Fibroblast of lung (primary cell): Measurements from ENCODE around the gene PTS. TPM values are rescaled to one million over a fixed set of nuclear protein-coding genes. Genes with fewer than 3 reads are reported as not detected.
A peak's percentile ranks its signal among the peaks of the same experiment; 100 is the strongest.

Experiments
- DNase-seq, 2 donors: peaks; one replicate each; pipeline versions ENCODE4 v3.0.0 to v3.0.0-alpha.2; 2010; ENCODE audit warnings: low read depth in 2 of 2
- H2AFZ ChIP-seq: 2 replicates; pipeline ENCODE4 v1.5.1; 2012; ENCODE audit warnings: low read length, control low read depth, inconsistent platforms
- H3K27ac ChIP-seq: 2 replicates; pipeline ENCODE4 v1.5.1; 2011; ENCODE audit warnings: low read length, control low read depth; ENCODE audit not compliant: insufficient read depth
- H3K27me3 ChIP-seq: 2 replicates; pipeline ENCODE4 v1.5.1; 2011; ENCODE audit warnings: mild to moderate bottlenecking, low read length; ENCODE audit not compliant: control insufficient read depth, insufficient read depth
- H3K36me3 ChIP-seq: 2 replicates; pipeline ENCODE4 v1.5.1; 2011; ENCODE audit warnings: low read length; ENCODE audit not compliant: control insufficient read depth, insufficient read depth
- H3K4me1 ChIP-seq: 2 replicates; pipeline ENCODE4 v1.5.1; 2011; ENCODE audit warnings: low read length; ENCODE audit not compliant: control insufficient read depth, insufficient read depth; ENCODE audit errors: extremely low read depth
- H3K4me2 ChIP-seq: 2 replicates; pipeline ENCODE4 v1.5.1; 2011; ENCODE audit warnings: low read length, control low read depth; ENCODE audit not compliant: insufficient read depth; ENCODE audit errors: extremely low read depth
- H3K4me3 ChIP-seq, 4 experiments: fragments of 200-600 bp in 1 of 4; sonication (generic) in 1 of 4; replicated peaks in 1 of 4; 2 replicates each; pipeline ENCODE4 v1.5.1; 2011 to 2016; ENCODE audit warnings: low read length in 4 of 4, low read depth in 3 of 4, mild to moderate bottlenecking in 3 of 4, control low read depth in 2 of 4, inconsistent platforms in 1 of 4, mixed read lengths in 1 of 4; ENCODE audit not compliant: insufficient read depth in 1 of 4; ENCODE audit errors: control extremely low read depth in 1 of 4
- H3K79me2 ChIP-seq: 2 replicates; pipeline ENCODE4 v1.5.1; 2012; ENCODE audit warnings: mild to moderate bottlenecking, low read length, inconsistent platforms; ENCODE audit not compliant: control insufficient read depth, insufficient read depth
- H3K9ac ChIP-seq: 2 replicates; pipeline ENCODE4 v1.5.1; 2011; ENCODE audit warnings: mild to moderate bottlenecking, low read length, control low read depth; ENCODE audit not compliant: insufficient read depth
- H3K9me3 ChIP-seq: 2 replicates; pipeline ENCODE4 v1.5.1; 2012; ENCODE audit warnings: low read depth, low read length; ENCODE audit not compliant: control insufficient read depth, insufficient read depth
- H4K20me1 ChIP-seq: 2 replicates; pipeline ENCODE4 v1.5.1; 2011; ENCODE audit warnings: low read length; ENCODE audit not compliant: control insufficient read depth, insufficient read depth; ENCODE audit errors: extremely low read depth
- CTCF ChIP-seq, 2 donors: IDR thresholded peaks in 1 of 2; conservative IDR thresholded peaks in 1 of 2; 1 replicate in 1 of 2; 2 replicates in 1 of 2; pipeline ENCODE4 v1.5.1; 2011 to 2012; ENCODE audit warnings: low read length in 2 of 2, control low read depth in 1 of 2, inconsistent platforms in 1 of 2, low read depth in 1 of 2, mild to moderate bottlenecking in 1 of 2
- EZH2 ChIP-seq: IDR thresholded peaks from 2 replicates; pipeline ENCODE4 v1.5.1; 2012; ENCODE audit warnings: low read length, control low read depth, mild to moderate bottlenecking; ENCODE audit errors: missing control alignments
- polyA plus RNA-seq, 2 donors: library from polyadenylated mRNA; depleted of rRNA in 1 of 2; stranded (reverse) in 1 of 2; unstranded in 1 of 2; fragments of >200 nt; gene quantifications; 2 replicates each; pipeline ENCODE4 v1.2.1, GENCODE V29; 2011 to 2012; ENCODE audit warnings: missing spikeins in 1 of 2
- total RNA-seq: library from RNA; depleted of rRNA; stranded (reverse); fragments of >200 nt; gene quantifications from 2 replicates; pipeline ENCODE4 v1.2.1, GENCODE V29; 2014

The PTS gene
- total and polyA plus RNA-seq, 2 donors (not counting 1 experiment from before 2014, with no cell fraction given) = 47.4 to 69.0 TPM

- Histone ChIP-seq H4K20me1 (no peaks in the 10 kb centered on the region), H3K79me2 (peaks cover 18% of the 10 kb centered on the region), H3K4me3 (no peak overlapping the region), H3K27ac (no peak overlapping the region), H3K4me2 (no peak overlapping the region), H2AFZ (no peak overlapping the region), H3K27me3 (no peaks in the 10 kb centered on the region), H3K36me3 (no peaks in the 10 kb centered on the region), H3K9ac (no peak overlapping the region), H3K9me3 (no peaks in the 10 kb centered on the region), H3K4me1 (peaks cover 7% of the 10 kb centered on the region)
- no peak for DNase-seq
- TF ChIP-seq EZH2 (no peak), CTCF (conservative IDR thresholded peaks at IDR 0.05 in 1 of 2, IDR thresholded peaks at IDR 0.05 in 1 of 2; ENCODE audit: low read depth in 1 of 2, low read length in 2 of 2) (no peak)
Observed at GRCh38 chr11:112223121-112223520, 3.1 kb upstream of the PTS start.

GRCh38 chr11:112223754-112224532, 2.3 kb upstream of the PTS start:
- H2AFZ ChIP-seq = no peak overlapping the region
- DNase-seq = no peak
- H3K9ac ChIP-seq = no peak overlapping the region
- H3K4me3 ChIP-seq = no peak overlapping the region
- H4K20me1 ChIP-seq = no peaks in the 10 kb centered on the region
- H3K4me1 ChIP-seq = peaks cover 7% of the 10 kb centered on the region
- H3K4me2 ChIP-seq = no peak overlapping the region
- TF ChIP-seq CTCF (conservative IDR thresholded peaks at IDR 0.05 in 1 of 2, IDR thresholded peaks at IDR 0.05 in 1 of 2; ENCODE audit: low read depth in 1 of 2, low read length in 2 of 2) (no peak), EZH2 (no peak)
- H3K36me3 ChIP-seq = no peaks in the 10 kb centered on the region
- no peaks in the 10 kb centered on the region for H3K9me3 ChIP-seq
- no peaks in the 10 kb centered on the region for H3K27me3 ChIP-seq
- peaks cover 25% of the 10 kb centered on the region for H3K79me2 ChIP-seq
- no peak overlapping the region for H3K27ac ChIP-seq

GRCh38 chr11:112225753-112226061, 521 bp upstream of the PTS start:
- Histone ChIP-seq H3K4me1 (peaks cover 7% of the 10 kb centered on the region), H3K4me2 (peak overlapping the region; percentile 81), H3K36me3 (no peaks in the 10 kb centered on the region), H3K79me2 (peaks cover 25% of the 10 kb centered on the region), H3K9me3 (no peaks in the 10 kb centered on the region), H2AFZ (peak overlapping the region; percentile 98), H3K9ac (peak overlapping the region; percentile 97), H4K20me1 (no peaks in the 10 kb centered on the region), H3K27ac (peak overlapping the region; percentile 99), H3K27me3 (no peaks in the 10 kb centered on the region), H3K4me3 (peak overlapping the region; percentile 74 to 92 (median 86))
- peak in 1 of 2 donors; percentile 74 for DNase-seq
- TF ChIP-seq CTCF (conservative IDR thresholded peaks at IDR 0.05 in 1 of 2, IDR thresholded peaks at IDR 0.05 in 1 of 2; ENCODE audit: low read depth in 1 of 2, low read length in 2 of 2) = no peak
- TF ChIP-seq EZH2 = no peak
